Activated T-helper 17 cell treated with anti-CD3 and anti-CD28 coated beads, Interleukin-2, amount 50 U/mL, for 72 hours (primary cell): ENCODE measurements around the gene IL17REL. TPM values are rescaled to one million over a fixed set of nuclear protein-coding genes. Genes with fewer than 3 reads are reported as not detected.
A peak's percentile ranks its signal among the peaks of the same experiment; 100 is the strongest.

Source experiments
- ATAC-seq: fragments of 150-1000 bp; cut with Tn5 transposase; replicated peaks from 2 replicates; pipeline ENCODE4 v1.10.0; 2021; ENCODE audit warnings: mild to moderate bottlenecking, moderate library complexity
- H3K27ac Mint-ChIP-seq: one replicate; pipeline ENCODE4 v1.8.0; 2022; ENCODE audit warnings: mixed read lengths
- H3K27me3 Mint-ChIP-seq: one replicate; pipeline ENCODE4 v1.8.0; 2022; ENCODE audit warnings: mixed read lengths
- H3K36me3 Mint-ChIP-seq: one replicate; pipeline ENCODE4 v1.8.0; 2022; ENCODE audit warnings: low read depth, mild to moderate bottlenecking, mixed read lengths
- H3K4me1 Mint-ChIP-seq: one replicate; pipeline ENCODE4 v1.8.0; 2022; ENCODE audit warnings: mixed read lengths
- H3K4me3 Mint-ChIP-seq: one replicate; pipeline ENCODE4 v1.8.0; 2022; ENCODE audit warnings: mild to moderate bottlenecking, mixed read lengths
- H3K9me3 Mint-ChIP-seq: one replicate; pipeline ENCODE4 v1.8.0; 2022; ENCODE audit warnings: mixed read lengths
- total RNA-seq, 2 donors: library from RNA; stranded (reverse); gene quantifications; one replicate each; pipeline ENCODE4 v1.2.3, GENCODE V29; 2022

The IL17REL gene
- total RNA-seq, 2 donors from 2014 or later = 0.09 to 0.42 TPM

DNA sequence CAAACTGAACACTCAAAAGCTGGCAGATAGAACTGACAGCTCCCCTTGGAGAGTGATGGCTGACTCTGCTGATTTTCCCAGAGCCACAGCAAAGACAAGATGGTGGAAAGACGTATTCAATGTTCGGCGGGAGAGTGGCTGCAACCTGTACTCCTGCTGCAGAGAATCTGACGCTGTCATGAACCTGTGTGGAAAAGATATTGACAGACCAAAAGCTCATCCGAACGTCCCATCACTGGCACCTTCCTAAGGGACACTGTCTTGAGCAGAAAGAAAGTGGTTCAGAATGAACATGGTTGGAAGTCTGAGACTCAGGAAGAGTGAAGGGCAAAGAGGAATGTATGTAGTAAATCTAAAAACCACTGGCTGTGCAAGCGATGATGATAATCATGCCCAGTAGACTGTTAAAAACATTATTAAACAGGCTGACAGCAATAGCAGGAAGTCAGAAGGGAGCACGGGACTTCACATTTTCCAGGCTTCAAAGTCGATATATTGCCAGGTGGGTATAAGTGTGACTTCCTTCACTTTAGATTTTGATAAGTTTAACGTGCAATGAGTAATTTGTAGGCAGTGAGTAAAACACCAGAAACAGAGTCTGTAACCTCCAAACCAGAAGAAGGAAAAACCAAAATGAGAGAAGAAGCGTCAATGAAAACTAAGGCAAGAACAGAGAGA, 6.2 kb upstream of the IL17REL start:
- H3K9me3 Mint-ChIP-seq = no peaks in the 10 kb centered on the region
- H3K27ac Mint-ChIP-seq = peak overlapping the region; percentile 41
- ATAC-seq = peak; percentile 62
- peaks cover 5% of the 10 kb centered on the region for H3K36me3 Mint-ChIP-seq
- H3K4me3 Mint-ChIP-seq = no peak overlapping the region
- H3K27me3 Mint-ChIP-seq = no peaks in the 10 kb centered on the region
- H3K4me1 Mint-ChIP-seq = peaks cover 26% of the 10 kb centered on the region

DNA sequence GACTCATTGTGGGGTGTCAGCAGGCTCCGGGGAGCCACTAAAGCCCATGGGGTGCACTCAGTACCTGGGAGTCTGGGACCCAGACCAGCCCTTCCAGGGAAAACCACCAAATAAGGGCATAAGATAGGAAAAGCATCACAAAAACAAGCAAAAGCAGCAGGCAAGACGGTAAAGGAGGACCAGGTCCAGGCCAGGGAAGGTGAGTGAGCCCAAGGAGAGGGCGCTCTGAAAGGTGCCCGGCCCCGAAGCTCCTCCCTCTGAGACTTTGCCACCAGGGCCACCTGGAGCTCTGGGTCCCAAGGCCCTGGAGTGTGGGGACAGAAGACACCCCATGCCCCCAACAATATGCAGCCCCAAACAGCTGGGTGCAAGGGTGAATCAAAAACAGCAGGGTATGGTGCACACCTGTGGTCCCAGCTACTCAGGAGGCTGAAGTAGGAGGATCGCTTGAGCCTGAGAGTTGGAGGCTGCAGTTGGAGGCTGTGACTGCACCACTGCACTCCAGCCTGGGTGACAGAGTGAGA, 5.2 kb upstream of the IL17REL start:
- peaks cover 5% of the 10 kb centered on the region for H3K36me3 Mint-ChIP-seq
- peak overlapping the region; percentile 41 for H3K27ac Mint-ChIP-seq
- H3K4me3 Mint-ChIP-seq = no peak overlapping the region
- ATAC-seq = no peak
- H3K4me1 Mint-ChIP-seq = peaks cover 26% of the 10 kb centered on the region
- no peaks in the 10 kb centered on the region for H3K27me3 Mint-ChIP-seq
- no peaks in the 10 kb centered on the region for H3K9me3 Mint-ChIP-seq

DNA sequence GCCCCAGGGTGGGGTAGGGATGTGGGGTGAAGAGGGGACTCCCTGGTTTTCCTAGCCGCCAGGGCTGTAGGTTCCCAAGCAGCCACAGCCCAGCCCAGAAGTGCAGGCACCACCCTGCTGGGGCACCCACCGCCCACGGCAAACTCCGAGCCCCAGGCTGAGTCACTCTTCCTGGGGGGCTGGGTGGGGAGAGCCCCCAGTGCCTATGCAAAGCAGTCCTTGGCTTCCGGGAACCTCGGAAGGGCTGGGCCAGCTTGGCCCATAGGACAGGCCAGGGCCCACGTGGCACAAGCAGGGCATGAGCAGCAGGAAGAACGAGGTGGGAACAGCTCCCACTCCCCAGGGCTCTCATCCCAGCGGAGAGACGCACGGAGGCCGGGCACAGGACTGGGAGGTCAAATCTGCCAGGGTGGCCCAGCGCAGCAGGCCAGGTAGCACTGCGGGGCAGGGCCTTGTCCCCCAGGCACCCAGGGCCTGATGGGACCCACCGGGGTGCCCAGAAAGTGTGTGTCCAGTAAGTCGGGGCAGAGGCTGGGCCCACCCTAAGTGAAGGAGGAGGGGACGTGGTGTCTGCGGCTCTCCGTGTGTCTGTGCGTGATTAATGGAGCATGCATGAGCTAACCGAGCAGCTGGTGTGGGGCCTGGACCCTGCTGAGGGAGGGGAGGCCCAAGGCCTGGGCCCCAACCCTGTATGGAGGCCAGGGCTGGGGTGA, 4.6 kb upstream of the IL17REL start:
- ATAC-seq = peak; percentile 88
- Mint-ChIP-seq H3K4me1 (peaks cover 26% of the 10 kb centered on the region), H3K36me3 (peaks cover 5% of the 10 kb centered on the region), H3K27me3 (no peaks in the 10 kb centered on the region), H3K27ac (peak overlapping the region; percentile 41), H3K9me3 (no peaks in the 10 kb centered on the region), H3K4me3 (no peak overlapping the region)

DNA sequence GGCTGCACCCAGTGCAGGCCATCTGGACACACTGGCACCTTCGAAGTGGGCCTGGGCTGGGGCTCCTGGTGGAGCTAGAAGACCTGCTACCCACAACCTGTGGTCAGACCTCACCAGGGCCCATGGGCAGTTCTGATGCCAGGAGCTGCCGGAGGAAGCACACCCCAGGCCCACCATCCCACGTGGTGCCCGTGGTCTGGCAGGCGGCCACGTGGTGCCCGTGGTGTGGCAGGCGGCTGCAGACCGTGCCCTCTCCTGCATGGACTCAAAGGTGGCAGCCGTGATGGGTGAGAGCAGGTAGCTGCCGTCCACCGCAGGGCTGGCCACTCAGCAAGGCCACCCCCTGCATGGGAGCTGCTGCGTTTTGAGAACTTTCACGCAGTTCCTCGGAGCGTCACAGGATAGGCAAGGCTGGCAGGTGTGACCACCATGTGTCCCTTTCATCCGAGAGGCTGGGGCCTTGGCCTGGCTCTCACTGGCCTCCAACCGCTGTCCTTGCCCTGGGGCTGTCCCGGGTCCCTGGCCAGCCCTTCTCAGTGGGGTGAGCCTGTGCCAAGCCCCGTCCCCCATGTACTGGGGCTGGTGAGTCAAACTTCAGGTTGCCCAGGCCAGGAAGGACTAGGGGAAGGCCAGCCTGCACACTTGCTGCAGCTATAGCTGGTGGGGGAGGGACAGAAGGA, 3.9 kb upstream of the IL17REL start:
- Mint-ChIP-seq H3K4me3 (no peak overlapping the region), H3K4me1 (peaks cover 30% of the 10 kb centered on the region), H3K9me3 (no peaks in the 10 kb centered on the region), H3K36me3 (peaks cover 5% of the 10 kb centered on the region), H3K27ac (peak overlapping the region; percentile 41), H3K27me3 (peaks cover 6% of the 10 kb centered on the region)
- no peak for ATAC-seq

DNA sequence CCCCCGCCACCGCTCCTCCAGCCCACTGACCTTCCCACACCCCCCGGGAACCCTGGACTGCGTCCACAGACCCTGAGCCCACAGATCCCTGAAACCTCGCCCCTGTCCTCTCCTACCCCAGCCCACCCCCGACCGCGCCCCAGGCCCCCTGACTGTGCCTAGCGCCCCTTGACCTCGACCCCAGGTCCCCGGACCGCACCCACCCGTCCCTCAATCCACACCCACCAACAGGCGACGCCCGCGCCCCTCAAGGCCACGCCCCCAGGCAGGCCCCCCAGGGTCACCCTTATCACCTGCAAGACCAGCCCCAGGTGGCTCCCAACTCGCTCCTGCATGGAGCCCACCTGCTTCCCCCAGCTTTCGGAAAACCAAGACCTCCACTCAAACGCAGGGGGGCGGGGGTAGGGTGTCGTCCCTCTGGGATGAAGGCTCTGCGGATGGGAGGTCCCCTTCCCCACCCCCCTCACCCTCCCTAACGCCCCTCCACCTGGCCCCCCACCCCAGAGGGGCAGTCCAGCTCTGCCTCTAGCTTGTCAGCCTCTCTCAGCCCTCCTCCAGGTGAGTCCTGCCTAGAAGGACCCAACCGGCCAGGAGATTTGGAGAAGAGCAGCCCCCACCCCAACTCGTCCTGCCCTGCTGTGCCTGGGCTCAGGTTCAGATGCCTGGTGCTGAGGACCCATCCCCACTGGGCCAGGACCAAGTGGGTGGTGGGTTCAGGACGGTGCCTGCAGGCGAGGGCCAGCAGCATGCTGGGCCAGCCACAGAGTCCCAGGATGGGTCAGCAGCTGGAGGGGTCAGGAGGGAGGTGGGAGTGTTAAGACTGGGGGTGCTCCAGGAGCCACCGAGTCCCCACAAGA, 3.1 kb upstream of the IL17REL start:
- H3K27me3 Mint-ChIP-seq = peaks cover 9% of the 10 kb centered on the region
- H3K36me3 Mint-ChIP-seq = peaks cover 5% of the 10 kb centered on the region
- no peak overlapping the region for H3K27ac Mint-ChIP-seq
- H3K4me1 Mint-ChIP-seq = peaks cover 34% of the 10 kb centered on the region
- no peaks in the 10 kb centered on the region for H3K9me3 Mint-ChIP-seq
- H3K4me3 Mint-ChIP-seq = no peak overlapping the region
- no peak for ATAC-seq

DNA sequence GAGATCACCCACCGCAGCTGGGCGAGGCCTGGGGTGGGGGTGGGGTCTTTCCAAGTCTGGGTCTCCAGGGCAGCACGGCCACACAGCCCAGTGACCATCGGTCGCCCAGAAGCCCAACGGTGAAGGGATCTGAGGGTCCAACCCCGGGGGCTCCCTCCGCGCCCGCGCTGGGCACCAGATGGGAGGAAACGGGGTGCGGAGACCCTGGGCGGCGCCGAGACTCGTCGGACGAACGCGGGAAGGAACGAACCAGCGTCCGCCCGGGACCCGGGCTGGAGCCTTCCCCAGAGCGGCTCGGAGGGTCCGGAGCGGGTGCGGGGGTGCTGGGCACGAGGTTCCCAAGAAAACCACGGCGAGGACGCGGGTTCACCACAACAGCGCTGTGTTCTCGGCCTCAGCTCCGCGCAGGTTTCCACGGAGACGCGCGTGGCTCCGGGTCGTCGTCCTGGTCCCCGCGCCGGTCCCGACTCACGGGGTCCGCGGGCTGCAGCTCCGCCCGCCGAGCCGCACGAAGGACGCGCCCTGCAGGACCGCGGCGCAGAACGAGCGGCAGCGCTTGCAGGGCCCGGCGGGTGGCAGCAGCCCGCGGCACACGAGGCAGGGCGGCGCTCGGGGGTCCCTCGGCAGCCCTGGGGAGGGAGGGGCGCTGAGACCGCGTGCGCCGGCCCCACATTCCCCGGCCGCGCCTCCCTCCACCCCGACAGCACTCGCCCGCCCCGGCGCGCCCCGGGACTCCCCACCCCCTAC, 2.3 kb upstream of the IL17REL start:
- Mint-ChIP-seq H3K4me3 (no peak overlapping the region), H3K36me3 (peaks cover 5% of the 10 kb centered on the region), H3K27me3 (peaks cover 9% of the 10 kb centered on the region), H3K9me3 (no peaks in the 10 kb centered on the region), H3K27ac (no peak overlapping the region), H3K4me1 (peaks cover 34% of the 10 kb centered on the region)
- no peak for ATAC-seq

DNA sequence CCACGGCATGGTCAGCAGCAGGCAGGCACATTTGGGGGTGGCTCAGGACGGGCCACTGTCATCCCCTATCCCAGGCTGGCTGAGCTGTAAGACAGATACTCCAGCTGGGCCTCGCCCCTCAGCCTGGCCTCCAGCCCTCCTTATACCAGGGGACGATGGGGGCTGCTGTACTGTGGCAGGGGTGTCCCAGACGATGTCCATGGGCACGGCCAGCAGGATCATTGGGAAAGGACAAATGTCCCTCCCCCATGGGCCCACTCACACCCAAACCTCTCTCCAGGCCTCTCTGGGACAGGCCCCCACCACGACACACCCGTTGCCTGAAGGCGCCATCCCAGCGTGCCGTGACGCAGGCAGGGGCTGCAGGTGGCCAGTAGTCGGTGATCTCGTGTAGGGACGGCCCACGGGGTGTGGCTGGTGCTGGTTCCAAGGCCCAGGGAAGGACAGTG, 1.5 kb upstream of the IL17REL start:
- Mint-ChIP-seq H3K9me3 (no peaks in the 10 kb centered on the region), H3K4me3 (no peak overlapping the region), H3K27me3 (peaks cover 9% of the 10 kb centered on the region), H3K36me3 (peaks cover 5% of the 10 kb centered on the region), H3K27ac (no peak overlapping the region), H3K4me1 (peaks cover 31% of the 10 kb centered on the region)
- ATAC-seq = no peak

DNA sequence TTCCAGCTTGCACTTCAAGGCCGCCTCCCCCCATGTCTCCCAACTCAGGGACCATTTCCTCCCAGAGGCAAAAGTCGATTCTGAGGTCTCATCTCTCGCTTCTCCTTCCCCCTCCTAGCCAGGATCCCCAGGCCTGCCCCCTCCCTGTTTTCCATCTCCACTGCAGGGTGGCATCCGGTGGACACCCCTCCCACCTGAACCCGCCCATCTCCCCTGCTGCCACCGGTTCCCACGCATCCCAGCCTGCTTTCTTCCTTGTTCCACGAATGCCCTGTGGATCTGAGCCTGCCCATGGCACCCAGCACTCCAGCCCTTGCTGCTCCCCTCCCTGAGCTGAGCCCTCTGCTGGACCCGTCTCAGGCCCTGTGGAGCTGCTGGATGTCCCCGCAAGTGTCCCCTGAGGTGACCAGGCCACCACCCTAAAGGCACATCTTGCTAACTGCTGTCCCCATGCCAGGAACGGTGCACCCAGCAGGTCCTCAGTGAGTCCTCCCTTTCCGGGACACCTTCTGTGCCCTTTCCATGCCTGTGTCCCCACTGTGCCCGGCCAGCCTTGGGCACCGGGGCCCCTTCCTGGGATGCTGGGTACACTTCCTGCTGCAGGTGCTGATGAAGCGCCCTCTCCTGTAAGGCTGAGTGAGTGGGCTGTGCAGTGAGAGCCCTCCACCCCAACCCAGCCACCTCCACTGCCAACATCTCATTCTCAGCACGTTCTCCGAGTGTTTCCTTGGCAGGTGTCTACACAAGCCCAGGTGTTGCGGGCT, 936 bp downstream of the IL17REL start:
- peaks cover 9% of the 10 kb centered on the region for H3K27me3 Mint-ChIP-seq
- ATAC-seq = no peak
- H3K9me3 Mint-ChIP-seq = no peaks in the 10 kb centered on the region
- peaks cover 8% of the 10 kb centered on the region for H3K4me1 Mint-ChIP-seq
- peak overlapping the region; percentile 72 for H3K27ac Mint-ChIP-seq
- H3K4me3 Mint-ChIP-seq = peak overlapping the region; percentile 75
- no peaks in the 10 kb centered on the region for H3K36me3 Mint-ChIP-seq

DNA sequence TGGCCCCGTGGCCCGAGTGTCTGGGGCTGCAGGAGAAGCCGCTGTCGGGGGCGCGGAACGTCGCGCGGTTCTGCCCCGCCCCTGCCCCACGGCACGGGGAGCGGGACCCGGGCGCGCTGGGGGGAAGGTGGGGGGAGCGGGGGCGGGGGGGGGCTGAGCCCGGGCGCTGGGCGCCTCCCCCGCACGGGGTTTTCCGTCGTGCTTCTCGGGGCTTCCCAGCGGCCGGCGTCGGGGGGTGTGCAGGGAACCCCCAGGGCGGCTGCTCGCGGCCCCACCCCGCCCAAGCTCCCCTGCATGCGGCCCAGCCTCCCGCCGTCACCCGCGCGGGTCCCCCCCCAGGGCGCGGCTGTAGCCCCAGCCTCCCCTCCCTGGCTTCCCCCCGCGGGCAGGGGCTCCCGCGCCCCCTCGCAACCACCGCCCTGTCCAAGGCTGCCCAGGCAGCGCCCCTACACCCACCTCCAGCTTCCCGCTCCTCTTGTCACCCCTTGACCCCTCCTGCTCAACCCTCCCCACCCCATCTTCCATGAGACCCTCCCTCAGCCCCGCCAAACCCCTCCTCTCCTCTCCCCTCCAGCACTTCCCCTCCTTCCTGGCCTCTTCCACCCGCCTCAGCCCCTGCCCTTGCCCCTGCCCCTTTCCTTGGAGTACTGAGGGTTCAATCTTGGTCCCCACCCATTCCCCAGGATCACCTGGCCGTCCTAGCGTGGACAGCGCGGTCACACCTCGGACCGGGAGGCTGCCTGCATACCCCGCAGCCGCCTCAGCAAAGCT, 1.7 kb downstream of the IL17REL start:
- peaks cover 8% of the 10 kb centered on the region for H3K4me1 Mint-ChIP-seq
- H3K9me3 Mint-ChIP-seq = no peaks in the 10 kb centered on the region
- H3K27ac Mint-ChIP-seq = peak overlapping the region; percentile 72
- H3K36me3 Mint-ChIP-seq = no peaks in the 10 kb centered on the region
- H3K27me3 Mint-ChIP-seq = peaks cover 9% of the 10 kb centered on the region
- H3K4me3 Mint-ChIP-seq = peak overlapping the region; percentile 75
- peak; percentile 57 for ATAC-seq

DNA sequence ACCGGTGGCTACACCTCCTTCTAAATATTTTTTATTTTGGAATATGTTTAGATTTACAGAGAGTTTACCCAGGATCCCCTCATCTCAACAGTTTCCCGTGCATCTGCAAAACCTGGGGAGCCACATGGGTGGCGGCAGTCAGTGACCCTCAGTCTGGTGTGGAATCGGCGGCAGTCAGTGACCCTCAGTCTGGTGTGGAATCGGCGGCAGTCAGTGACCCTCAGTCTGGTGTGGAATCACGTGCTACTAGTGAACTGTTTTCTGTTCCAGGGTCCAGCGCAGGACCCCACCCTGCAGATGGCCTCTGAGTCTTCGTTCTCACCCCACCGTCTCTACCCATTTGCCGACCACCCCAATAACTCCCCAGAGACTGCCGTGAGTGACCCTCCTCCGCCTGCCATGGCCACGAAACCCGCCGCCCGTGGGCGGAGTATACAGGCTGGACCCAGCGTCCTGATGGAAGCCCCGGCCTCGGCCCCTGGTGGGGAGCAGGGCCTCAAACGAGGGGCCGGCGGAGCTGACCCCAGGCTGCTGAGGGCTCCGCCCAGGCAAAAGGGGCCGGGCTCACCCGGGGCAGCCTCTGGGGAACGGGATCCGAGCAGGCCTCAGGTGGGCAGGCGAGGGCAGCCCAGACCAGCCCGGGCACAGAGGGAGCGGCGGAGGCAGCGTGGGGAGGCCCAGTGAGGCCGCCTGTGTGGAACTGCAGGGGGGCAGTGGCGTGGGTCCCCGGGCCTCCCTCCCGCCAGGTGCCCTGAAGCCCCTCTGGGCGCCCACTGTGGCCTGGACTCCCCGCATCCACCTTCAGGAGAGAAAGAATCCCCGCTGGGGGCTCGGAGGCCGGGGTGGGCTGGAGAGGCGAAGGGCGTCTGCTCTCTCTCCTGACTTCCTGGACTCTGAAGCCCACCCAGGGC, 2.5 kb downstream of the IL17REL start:
- peaks cover 9% of the 10 kb centered on the region for H3K27me3 Mint-ChIP-seq
- no peak overlapping the region for H3K4me3 Mint-ChIP-seq
- no peak for ATAC-seq
- H3K9me3 Mint-ChIP-seq = no peaks in the 10 kb centered on the region
- peaks cover 13% of the 10 kb centered on the region for H3K4me1 Mint-ChIP-seq
- no peak overlapping the region for H3K27ac Mint-ChIP-seq
- no peaks in the 10 kb centered on the region for H3K36me3 Mint-ChIP-seq

DNA sequence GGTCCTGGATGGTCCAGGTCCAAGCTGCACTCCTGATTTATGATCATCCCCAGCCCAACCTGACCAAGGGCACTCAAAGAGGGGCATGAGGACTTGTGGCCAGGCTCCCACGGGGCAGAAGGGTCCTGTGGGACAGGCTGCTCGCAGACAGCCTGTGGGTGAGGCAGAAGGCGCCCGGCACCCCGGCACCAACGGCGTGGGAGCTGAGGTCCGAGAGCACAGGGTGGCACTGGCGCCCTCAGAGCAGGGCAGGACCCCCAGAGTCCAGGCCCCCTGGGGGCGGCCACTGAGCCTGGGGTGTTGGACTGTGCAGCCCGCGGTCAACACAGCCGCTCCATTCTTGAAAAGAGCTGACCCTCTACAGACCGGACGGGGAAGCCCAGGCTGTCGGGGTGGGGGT, 3.3 kb downstream of the IL17REL start:
- peaks cover 9% of the 10 kb centered on the region for H3K27me3 Mint-ChIP-seq

More for the DNA sequence above, 3.3 kb downstream of the IL17REL start:
- Mint-ChIP-seq H3K36me3 (no peaks in the 10 kb centered on the region), H3K27ac (no peak overlapping the region), H3K9me3 (no peaks in the 10 kb centered on the region), H3K4me1 (peaks cover 14% of the 10 kb centered on the region), H3K4me3 (no peak overlapping the region)
- no peak for ATAC-seq
